ENCODE results near the gene SHOX.
"Not testable (repeated sequence)": the region's sequence is repeated elsewhere in the genome, so short reads cannot be mapped to it uniquely, and the experiment has no call there.

SHOX gene

DNA sequence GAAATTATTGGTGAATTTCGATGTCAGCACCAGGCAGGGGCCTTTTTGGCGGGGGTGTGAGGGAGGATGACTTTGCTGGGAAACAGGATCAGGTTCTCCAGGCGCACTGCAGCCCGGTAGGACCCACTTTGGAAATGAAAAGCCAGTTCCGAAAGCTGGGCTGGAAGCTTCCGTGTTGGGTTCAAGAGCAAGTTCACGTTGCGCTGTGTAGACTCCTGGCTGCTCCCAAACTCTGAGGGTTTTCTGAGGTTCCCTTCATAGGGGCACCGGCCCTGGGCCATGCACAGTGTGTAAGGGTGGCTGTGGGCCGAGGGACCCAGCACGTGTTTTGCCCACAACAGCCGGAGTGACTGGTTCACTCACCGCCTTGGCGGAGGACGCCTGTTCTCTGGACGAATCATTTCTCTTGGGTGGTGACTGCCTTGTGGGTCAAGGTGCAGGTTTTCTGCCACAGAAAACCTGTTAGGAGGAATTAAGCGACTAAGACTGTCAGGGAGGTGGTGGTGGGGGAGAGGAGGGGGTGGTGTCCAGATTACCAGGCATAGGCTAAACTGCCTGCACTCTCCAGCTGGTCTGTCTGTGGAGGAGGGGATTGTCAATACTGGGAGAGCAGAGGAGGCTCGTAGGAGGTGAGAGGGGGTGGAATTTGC lies 8.0 kb downstream of the SHOX start:
- no peak for DNase-seq

DNA sequence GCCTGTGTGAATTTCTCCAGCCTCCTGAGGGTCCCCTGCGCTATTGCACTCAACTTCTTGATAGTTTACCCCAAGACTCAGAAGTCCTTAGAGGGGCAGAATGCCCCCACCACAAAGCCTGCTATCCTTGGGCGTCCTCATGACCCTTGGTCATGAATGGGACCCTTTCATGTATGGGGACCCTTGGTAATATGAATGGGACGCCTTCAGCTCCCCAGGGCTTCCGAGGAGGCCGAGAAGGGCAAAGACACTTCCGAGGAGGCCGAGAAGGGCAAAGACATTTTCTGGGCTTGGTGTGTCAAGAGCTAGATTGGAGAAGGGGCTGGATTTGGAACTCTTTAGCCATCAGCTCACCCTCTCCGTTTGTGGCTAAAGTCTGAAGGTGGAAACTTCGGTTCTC lies 8.6 kb downstream of the SHOX start:
- DNase-seq = no peak

DNA sequence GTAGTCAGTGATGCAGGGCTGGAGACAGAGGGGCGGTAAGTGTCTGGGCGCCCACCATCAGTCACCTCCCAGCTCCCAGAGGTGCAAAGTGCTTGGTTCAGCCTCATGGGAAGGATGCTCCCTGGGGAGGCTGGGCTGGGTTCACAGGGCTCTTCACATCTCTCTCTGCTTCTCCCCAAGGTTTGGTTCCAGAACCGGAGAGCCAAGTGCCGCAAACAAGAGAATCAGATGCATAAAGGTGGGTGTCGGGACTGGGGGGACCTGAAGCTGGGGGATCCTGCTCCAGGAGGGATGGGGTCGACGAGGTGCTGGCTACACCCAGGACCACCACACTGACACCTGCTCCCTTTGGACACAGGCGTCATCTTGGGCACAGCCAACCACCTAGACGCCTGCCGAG lies 10.1 kb downstream of the SHOX start:
- no peak for DNase-seq

DNA sequence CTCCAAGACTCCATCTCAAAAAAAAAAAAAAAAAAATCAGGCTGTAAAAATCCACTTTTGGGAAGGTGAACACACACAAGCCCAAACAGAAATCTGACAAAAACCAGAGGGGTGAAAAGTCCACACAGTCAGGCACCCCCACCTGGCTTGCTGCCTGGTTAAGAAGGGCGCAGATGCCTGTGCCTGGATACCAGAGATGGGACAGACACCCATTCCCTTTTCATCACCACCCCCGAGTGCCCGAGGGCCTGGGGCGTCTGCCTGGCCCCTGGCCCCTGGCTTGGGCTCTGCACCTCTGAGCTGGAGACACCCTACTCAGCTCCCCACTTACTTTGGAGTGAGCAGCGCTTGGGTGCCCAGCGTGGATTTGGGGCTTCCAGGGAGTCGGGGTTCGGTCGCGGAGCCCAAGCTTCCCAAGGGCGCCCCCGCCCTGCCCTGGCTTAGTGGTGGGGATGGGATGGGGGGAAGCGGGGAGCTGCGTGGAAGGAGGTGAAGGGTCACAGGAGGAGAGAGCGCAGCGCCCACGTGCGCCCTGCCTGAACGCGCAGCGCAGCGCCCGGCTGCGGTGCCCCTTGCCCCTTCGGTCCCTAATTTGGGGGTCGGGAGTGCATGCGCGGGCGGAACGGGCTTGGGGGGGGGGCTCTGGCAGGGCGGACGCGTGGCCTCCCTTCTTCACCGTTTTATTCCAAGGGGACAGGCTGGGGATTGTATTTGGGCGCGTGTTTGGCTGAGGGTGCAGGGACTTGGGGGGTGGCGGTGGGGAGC lies 11.3 kb downstream of the SHOX start:
- DNase-seq = no peak

DNA sequence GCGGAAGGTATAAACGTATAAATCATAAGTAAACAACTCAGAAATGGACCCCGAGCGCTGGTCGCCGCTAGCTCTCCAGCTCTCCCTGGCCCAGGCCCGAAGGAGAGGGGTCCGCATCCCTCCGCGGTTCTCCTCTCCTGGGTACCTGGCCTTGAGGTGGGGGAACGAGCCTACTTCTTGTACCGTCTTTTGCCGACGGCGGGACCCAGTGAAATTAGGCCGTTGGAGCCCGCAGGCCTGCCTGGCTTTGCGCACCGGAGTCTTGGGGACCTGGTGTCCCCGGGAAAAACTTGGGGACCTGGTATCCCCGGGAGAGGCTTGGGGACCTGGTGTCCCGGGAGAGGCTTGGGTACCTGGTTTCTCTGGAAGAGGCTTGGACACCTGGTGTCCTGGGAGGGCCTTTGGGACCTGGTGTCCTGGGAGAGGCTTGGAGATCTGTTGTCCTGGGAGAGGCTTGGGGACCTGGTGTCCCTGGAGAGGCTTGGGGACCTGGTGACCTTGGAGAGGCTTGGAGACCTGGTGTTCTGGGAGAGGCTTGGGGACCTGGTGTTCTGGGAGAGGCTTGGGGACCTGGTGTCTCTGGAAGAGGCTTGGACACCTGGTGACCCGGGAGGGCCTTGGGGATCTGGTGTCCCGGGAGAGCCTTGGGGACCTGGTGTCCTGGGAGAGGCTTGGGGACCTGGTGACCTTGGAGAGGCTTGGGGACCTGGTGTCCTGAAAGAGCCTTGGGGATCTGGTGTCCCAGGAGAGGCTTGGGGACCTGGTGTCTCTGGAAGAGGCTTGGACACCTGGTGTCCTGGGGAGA lies 12.0 kb downstream of the SHOX start:
- no peak for DNase-seq

DNA sequence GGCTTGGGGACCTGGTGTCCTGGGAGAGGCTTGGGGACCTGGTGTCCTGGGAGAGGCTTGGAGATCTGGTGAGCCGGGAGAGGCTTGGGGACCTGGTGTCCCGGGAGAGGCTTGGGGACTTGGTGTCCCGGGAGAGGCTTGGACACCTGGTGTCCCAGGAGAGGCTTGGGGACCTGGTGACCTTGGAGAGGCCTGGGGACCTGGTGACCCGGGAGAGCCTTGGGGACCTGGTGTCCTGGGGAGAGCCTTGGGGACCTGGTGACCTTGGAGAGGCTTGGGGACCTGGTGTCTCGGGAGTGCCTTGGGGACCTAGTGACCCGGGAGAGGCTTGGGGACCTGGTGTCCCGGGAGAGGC lies 12.6 kb downstream of the SHOX start:
- no peak for DNase-seq

DNA sequence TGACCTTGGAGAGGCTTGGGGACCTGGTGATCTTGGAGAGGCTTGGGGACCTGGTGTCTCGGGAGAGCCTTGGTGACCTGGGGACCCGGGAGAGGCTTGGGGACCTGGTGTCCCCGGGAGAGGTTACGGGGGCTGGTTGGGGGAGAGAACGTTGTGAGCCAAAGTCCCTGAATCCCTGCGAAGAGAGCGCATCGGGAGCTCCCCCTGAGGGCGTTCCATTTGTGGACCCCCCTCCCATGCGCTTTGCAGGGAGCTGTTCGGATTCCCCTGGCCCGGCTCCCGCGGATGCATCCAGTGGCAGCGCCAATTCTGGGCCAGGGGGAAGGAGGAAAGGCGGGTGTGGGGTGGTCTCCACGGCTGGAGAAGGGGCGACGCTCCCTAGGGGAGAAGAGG lies 13.3 kb downstream of the SHOX start:
- no peak for DNase-seq

DNA sequence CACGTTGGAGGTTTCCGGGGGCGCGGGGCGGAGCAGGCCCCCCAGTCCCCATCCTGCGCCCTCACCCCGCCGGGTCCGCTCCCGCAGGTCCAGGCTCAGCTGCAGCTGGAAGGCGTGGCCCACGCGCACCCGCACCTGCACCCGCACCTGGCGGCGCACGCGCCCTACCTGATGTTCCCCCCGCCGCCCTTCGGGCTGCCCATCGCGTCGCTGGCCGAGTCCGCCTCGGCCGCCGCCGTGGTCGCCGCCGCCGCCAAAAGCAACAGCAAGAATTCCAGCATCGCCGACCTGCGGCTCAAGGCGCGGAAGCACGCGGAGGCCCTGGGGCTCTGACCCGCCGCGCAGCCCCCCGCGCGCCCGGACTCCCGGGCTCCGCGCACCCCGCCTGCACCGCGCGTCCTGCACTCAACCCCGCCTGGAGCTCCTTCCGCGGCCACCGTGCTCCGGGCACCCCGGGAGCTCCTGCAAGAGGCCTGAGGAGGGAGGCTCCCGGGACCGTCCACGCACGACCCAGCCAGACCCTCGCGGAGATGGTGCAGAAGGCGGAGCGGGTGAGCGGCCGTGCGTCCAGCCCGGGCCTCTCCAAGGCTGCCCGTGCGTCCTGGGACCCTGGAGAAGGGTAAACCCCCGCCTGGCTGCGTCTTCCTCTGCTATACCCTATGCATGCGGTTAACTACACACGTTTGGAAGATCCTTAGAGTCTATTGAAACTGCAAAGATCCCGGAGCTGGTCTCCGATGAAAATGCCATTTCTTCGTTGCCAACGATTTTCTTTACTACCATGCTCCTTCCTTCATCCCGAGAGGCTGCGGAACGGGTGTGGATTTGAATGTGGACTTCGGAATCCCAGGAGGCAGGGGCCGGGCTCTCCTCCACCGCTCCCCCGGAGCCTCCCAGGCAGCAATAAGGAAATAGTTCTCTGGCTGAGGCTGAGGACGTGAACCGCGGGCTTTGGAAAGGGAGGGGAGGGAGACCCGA lies 14.0 kb downstream of the SHOX start:
- no peak for DNase-seq

DNA sequence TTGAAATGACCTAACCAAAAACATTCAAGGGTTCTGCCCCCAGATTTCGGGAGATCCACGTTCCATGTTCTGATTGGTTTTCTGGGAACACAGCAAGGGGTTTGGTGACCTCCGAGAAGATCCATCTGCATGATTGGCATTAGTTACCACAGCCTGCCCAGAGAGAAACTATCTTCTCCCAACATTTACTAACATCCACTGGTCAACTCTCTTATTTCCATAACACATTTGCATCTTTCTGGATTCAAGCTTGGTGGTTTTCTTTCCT lies 15.6 kb downstream of the SHOX start:
- DNase-seq = no peak

DNA sequence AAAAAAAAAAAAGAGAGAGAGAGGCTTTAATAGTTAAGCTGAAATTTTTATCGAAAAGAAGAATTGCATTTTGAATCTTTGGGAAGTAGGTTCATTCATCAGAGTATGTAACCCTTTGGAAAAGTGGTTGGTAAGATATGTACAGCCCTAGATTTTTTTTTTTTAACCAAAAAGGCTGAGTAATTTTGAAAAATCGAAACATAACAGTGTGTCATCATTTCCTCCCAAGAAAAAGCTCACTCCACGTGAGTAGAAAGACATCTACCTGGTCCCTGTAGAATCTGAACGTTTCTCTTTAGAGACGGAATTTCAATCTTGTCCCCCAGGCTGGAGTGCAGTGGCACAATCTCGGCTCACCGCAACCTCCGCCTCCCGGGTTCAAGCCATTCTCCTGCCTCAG lies 16.2 kb downstream of the SHOX start:
- no peak for DNase-seq

DNA sequence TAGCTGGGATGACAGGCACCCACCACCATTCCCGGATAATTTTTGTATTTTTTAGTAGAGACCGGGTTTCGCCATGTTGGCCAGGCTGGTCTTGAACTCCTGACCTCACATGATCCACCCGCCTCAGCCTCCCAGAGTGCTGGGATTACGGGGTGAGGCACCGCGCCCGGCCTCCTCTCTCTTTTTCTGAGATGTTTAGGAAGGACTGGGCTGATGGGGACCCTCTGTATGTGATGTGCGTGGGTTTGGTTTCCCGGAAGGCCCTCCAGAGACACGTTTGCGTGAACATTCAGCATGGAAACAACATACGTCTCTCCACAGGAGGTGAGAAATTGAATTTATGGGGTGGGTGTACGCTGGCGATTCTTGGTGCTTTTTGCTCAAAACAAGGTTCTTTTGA lies 18.6 kb downstream of the SHOX start:
- DNase-seq = no peak

DNA sequence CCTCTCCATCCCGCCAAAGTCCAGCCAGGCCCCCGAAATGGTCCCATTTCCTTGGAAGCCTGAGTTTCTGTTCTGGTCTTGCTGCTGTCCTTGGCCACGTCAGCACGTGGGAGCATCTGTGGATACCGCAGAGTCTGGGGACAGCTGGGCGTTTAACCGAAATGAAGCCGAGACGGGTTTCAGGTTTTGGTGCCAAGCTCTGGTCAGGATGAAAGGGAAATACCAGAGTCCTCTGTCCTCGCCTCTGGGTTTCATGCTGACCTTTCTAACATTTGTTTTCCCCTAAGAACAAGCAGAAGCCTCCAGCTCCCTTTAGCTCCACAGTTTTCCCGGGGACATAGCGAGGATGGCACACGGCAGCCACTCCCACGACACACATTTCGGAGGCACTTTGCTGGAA lies 19.7 kb downstream of the SHOX start:
- no peak for DNase-seq

DNA sequence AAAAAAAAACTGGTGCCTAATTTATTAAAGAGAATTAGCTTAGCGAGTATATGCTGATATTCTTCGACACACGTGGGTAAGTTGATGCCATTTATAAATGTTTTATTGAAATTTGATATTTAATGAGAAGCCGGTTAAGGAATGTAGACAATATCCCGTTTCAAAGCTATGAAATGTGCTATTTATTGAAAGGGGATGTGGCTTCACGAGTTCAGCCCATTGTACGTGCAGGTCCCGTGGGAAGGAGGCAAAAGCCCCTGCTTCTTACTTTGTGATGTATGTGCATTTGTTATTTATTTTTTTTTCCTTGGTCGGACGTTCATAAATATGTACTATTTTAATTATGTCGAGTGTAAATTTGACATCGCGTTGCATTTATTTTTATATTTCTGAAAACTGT lies 20.2 kb downstream of the SHOX start:
- DNase-seq = no peak

DNA sequence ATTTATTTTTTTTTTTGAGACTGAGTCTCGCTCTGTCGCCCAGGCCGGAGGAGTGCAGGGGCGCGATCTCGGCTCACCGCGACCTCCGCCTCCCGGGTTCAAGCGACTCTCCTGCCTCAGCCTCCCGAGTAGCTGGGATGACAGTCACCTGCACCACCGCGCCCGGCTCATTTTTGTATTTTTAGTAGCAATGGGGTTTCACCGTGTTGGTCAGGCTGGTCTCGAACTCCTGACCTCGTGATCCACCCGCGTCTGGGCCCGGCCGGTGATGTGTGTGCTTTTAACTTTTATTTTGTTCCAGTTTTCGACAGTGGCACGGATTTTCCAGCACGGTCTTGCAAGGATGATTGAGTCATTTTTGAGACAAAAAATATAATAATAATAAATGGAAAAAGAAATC lies 21.3 kb downstream of the SHOX start:
- not testable (repeated sequence) for DNase-seq

DNA sequence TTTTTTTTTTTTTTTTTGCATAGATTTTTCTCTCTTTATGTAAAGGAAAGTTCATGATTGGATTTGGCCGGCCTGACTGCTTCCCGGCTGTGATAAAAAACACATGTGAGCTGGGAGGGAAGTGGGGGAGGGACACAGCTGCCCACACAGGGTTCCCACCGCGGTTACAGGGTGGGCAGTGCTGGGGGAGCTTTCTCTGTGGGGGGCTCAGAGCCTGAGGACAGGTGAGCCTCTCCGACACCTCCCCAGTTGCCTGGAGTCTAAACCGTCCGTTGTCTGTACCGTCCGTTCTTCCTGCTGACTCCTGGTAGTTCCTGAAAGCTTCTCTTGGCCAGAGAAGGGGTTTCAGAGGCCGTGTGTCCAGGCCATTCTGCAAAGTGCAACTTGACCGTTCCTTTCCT lies 21.8 kb downstream of the SHOX start:
- no peak for DNase-seq

DNA sequence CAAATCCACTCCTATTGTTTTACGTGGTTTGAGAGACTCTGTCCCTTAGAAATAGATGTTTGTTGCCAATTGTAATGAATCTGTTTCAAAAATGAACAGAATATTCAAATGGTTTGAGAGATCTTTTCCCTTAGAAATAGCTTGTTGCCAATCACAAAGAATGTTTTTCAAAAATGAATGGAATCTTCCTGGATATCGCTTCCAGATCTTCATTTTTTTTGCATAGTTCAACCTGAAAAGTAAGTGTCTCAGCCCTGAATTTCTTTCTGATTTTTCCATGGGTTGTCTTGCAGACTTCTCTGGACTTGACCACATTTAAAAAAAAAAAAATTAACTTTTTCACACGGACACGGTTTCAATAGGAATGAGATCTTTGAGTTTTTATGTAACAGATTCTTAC lies 22.7 kb downstream of the SHOX start:
- no peak for DNase-seq

DNA sequence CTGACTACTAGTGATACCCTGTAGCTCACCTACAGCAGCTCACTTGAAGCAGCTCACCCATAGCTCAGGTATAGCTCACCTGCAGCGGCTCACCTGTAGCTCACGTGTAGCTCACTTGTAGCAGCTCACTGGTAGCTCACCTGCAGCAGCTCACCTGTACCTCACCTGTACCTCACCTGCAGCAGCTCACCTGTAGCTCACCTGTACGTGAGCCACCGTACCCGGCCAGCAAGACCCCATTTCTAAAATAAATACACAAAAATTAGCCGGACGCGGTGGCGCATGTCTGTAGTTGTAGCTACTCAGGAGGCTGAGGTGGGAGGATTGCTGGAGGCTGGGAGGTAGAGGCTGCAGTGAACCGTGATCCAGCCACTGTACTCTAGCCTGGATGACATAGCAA lies 30.6 kb downstream of the SHOX start:
- DNase-seq = no peak

DNA sequence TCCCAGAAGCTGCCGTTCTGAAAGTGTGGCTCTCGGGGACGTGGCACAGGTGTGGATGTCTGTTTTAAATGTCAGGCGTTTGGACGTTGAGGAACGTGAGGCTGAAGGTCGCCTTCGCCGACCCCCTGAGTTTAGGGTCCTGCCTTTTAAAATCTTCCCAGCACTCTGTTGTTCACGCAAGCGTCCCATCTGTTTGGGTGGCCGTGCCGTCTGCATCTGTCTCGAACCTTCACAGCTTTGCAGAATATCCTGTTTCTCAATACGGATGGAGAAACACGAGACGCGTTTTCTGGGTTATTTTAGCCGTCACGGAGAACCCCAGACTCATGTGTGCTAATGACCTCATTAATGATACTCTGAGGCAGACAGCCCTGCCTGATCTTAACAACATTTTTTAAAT lies 31.5 kb downstream of the SHOX start:
- DNase-seq = no peak

DNA sequence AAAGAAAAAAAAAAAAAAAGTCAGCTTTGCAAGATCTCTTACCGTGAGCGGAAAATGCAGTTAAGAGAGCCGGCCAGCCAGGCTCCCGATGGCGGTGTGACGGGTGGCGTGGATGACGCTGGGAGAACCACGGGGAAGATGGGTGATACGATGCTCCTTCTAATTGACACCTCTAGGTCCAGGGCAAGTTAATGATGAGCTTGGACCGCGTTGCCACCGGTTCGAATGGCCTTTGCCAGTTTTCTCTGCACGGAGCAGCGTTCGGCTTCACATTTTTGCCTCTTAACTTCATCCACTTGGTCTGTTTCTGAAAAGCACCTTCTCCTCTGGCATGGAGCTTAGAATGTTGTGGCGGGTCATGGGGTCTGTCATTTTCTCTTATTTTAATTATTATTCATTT lies 33.2 kb downstream of the SHOX start:
- DNase-seq = no peak

DNA sequence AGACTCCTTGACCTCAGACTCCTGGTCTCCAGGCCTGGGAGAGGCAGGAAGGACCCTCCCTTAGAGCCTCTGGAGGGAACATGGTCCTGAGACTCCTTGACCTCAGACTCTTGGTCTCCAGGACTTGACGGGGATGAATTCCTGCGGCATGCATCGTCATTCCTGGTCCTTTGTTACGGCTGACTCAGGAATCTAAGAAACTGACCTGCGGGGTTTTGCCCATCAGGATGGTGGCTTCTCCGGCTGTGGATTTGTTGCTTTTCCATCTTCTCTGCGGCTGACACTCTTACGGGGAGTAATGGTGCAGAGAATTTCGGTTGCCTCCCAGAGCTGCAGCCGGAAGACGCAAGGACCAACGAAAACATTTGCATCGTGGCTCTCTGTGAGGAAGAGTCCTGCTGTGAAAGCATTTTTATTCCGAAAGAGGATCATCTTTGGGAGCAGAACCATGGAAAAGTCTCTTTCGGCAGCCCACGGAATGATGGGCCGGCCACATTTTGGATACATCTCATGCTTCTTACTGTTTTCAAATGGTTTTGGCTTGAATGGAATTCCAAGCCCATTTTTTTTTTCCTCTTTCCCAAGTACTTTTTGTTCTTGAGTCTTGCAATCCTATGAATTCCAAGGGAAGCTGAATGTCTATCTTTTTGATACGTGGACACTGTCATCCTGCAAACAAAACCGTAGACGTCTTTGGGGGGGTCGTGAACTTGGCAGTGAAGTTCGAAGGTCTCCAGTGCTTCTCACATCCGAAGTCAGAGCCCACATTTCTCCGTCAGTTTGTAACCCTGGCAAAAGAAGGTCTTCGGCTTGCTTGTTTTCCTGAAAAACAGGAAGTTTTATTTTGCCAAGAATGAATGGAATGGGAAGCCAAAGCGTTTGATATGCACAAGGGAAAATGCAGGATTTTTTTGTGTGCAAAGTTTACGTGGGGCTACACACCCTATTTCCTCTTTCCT lies 36.5 kb downstream of the SHOX start:
- DNase-seq = no peak

DNA sequence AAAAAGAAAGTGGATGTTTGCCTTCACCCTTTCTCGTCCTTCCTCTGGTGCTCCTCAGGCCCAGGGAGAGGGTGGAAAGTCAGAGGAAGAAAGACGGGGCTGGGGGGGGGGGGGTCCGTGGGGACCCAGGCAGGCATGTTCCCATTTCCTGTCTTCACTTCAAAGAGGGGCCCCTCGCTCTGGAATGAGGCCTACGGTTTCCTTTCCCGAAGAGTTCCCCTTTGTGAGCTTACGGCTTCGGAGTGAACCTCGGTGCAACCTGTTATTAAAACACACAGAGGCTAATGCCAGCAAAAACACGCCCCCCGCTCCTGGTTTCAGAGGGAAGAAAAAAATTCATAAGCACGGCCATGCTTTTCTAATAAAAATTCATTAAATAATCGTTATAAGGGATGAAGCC lies 40.1 kb downstream of the SHOX start:
- DNase-seq = no peak

DNA sequence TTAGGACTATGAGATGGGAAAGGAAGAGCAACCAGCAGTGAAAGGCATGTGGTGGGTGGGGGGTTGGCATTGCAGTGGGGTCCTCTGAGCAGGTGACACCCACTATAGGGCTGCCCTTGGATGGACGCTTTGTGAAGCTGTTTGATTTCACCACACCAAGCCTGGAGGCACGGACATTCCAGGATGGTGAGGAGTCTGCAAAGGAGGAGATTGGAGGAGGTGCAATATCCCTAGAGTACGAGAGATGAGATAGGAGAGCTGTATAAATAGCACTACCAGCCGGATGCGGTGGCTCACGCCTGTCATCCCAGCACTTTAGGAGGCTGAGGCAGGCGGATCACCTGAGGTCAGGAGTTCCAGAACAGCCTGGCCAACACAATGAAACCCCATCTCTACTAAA lies 42.3 kb downstream of the SHOX start:
- DNase-seq = no peak
